Coronary artery (tissue), 2 donors: ENCODE measurements around the gene CRTC3.
A peak's percentile ranks its signal among the peaks of the same experiment; 100 is the strongest.

Source experiments
- DNase-seq: peaks from one replicate; pipeline ENCODE4 v3.0.0-alpha.2; 2017; ENCODE audit warnings: low spot score
- H3K27ac ChIP-seq, 2 donors: fragments of 200-600 bp; sonication (generic); one replicate each; pipeline ENCODE4 v1.5.1; 2016 to 2019
- H3K4me3 ChIP-seq: fragments of 200-600 bp; sonication (generic); 2 replicates; pipeline ENCODE4 v1.5.1; 2016; ENCODE audit warnings: mild to moderate bottlenecking, moderate library complexity
- CTCF ChIP-seq: fragments of 200-600 bp; sonication (generic); IDR thresholded peaks from one replicate; pipeline ENCODE4 v1.5.1; 2019; ENCODE audit warnings: antibody characterized with exemption

CRTC3 gene

GRCh38 chr15:90598031-90598577 lies 68.4 kb downstream of the CRTC3 start:
- no peak for TF ChIP-seq CTCF
- Histone ChIP-seq H3K4me3 (no peak overlapping the region), H3K27ac (peak overlapping the region; percentile 54 to 75)
- no peak for DNase-seq

DNA sequence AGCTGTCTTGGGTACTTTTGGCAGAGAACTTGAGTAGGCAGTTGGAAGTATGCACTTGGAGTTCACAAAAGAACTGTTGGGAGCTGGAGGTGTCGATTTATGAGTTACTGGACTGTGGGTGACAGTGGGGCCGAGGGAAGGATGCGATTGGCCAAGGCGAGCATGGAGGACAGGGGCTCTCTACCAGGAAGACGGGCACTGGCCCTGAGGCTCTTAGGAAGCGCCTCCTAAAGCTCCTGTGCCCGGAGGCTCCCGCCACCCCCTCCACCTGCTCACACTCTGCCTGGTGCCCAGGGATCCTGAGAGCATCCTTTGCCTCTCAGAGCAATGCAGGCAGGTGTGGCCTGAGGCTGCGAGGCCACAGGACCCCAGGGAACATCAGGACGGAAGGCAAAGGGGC lies 69.0 kb downstream of the CRTC3 start:
- no peak for DNase-seq
- Histone ChIP-seq H3K27ac (peak overlapping the region; percentile 54 to 75), H3K4me3 (no peak overlapping the region)
- TF ChIP-seq CTCF, result no peak

- Histone ChIP-seq H3K4me3 (no peak overlapping the region), H3K27ac (peak overlapping the region in 1 of 2 donors; percentile 75)
- no peak for DNase-seq
Observed at GRCh38 chr15:90599116-90599515, 69.4 kb downstream of the CRTC3 start.

GRCh38 chr15:90599644-90600043 lies 69.9 kb downstream of the CRTC3 start:
- TF ChIP-seq CTCF, result no peak
- DNase-seq, result no peak

More at GRCh38 chr15:90599116-90599515, 69.4 kb downstream of the CRTC3 start:
- TF ChIP-seq CTCF, result no peak

DNA sequence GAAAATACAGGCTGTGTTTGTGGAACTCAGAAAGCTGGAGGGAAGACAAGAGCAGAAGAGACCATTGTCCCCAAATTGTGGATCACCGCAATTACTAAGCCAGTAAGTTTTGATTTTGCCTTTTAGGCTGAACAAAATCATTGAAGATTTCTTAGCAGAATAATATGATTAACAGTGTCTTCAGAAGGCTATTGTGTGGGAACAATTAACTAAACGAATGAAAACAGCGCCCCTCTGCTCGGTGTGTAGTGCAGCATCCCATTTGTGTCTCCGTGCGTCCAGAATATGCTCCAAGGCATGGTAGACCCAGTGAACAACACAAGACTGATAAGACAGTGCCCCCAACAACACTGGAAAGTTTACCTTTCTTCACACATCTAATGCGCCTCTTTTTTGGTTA lies 71.2 kb downstream of the CRTC3 start:
- TF ChIP-seq CTCF, result no peak
- DNase-seq, result no peak
- no peak overlapping the region for H3K4me3 ChIP-seq
- peak overlapping the region in 1 of 2 donors; percentile 45 for H3K27ac ChIP-seq

More at GRCh38 chr15:90599644-90600043, 69.9 kb downstream of the CRTC3 start:
- Histone ChIP-seq H3K4me3 (no peak overlapping the region), H3K27ac (peak overlapping the region in 1 of 2 donors; percentile 20)

- H3K27ac ChIP-seq, result peak overlapping the region in 1 of 2 donors; percentile 58
- TF ChIP-seq CTCF, result no peak
- H3K4me3 ChIP-seq, result no peak overlapping the region
- no peak for DNase-seq
Observed at GRCh38 chr15:90603893-90604292, 74.2 kb downstream of the CRTC3 start.

GRCh38 chr15:90606641-90607040 lies 76.9 kb downstream of the CRTC3 start:
- TF ChIP-seq CTCF, result no peak
- Histone ChIP-seq H3K27ac (peak overlapping the region in 1 of 2 donors; percentile 84), H3K4me3 (no peak overlapping the region)
- DNase-seq, result no peak
